GM18526 (cell line): ENCODE measurements around the gene CCDC60.

Experiments used
- POLR2A ChIP-seq: IDR thresholded peaks from 3 replicates; pipeline ENCODE4 v1.6.1; 2011; ENCODE audit not compliant: insufficient read length; ENCODE audit errors: extremely low read depth

CCDC60 gene

GRCh38 chr12:119319638-119320037, 14.9 kb upstream of the CCDC60 start:
- no peak for TF ChIP-seq POLR2A

GRCh38 chr12:119320678-119321077, 13.9 kb upstream of the CCDC60 start:
- TF ChIP-seq POLR2A = no peak

GRCh38 chr12:119322301-119322723, 12.2 kb upstream of the CCDC60 start:
- no peak for TF ChIP-seq POLR2A

GRCh38 chr12:119325813-119326212, 8.7 kb upstream of the CCDC60 start:
- TF ChIP-seq POLR2A = no peak

GRCh38 chr12:119326341-119326740, 8.2 kb upstream of the CCDC60 start:
- no peak for TF ChIP-seq POLR2A

GRCh38 chr12:119327471-119327870, 7.1 kb upstream of the CCDC60 start:
- TF ChIP-seq POLR2A = no peak

GRCh38 chr12:119328111-119328510, 6.4 kb upstream of the CCDC60 start:
- TF ChIP-seq POLR2A = no peak

- TF ChIP-seq POLR2A = no peak
These were observed 4.2 kb downstream of the CCDC60 start for GRCh38 chr12:119338593-119339363.

- no peak for TF ChIP-seq POLR2A
These were observed 6.0 kb downstream of the CCDC60 start for GRCh38 chr12:119340578-119340977.

- no peak for TF ChIP-seq POLR2A
These were observed 6.5 kb downstream of the CCDC60 start for GRCh38 chr12:119341020-119341419.

GRCh38 chr12:119341988-119342387, 7.5 kb downstream of the CCDC60 start:
- TF ChIP-seq POLR2A = no peak

GRCh38 chr12:119343130-119343529, 8.6 kb downstream of the CCDC60 start:
- TF ChIP-seq POLR2A = no peak

GRCh38 chr12:119354172-119354571, 19.6 kb downstream of the CCDC60 start:
- no peak for TF ChIP-seq POLR2A

- no peak for TF ChIP-seq POLR2A
These were observed 28.5 kb downstream of the CCDC60 start for GRCh38 chr12:119363037-119363436.

GRCh38 chr12:119363490-119363889, 29.0 kb downstream of the CCDC60 start:
- no peak for TF ChIP-seq POLR2A

GRCh38 chr12:119365451-119365850, 30.9 kb downstream of the CCDC60 start:
- no peak for TF ChIP-seq POLR2A

- TF ChIP-seq POLR2A = no peak
These were observed 31.5 kb downstream of the CCDC60 start for GRCh38 chr12:119366007-119366406.
